GM18870 (cell line): ENCODE results near the gene ITGB1BP1.
"Not testable (repeated sequence)": the region's sequence is repeated elsewhere in the genome, so short reads cannot be mapped to it uniquely, and the experiment has no call there.

Source experiments
- ATAC-seq: cut with Tn5 transposase; IDR thresholded peaks from one replicate; pipeline ENCODE4 v1.9.1; 2021; ENCODE audit warnings: moderate library complexity; ENCODE audit not compliant: unreplicated experiment

Gene ITGB1BP1

GRCh38 chr2:9401646-9402371 lies 21.5 kb downstream of the ITGB1BP1 start:
- no peak for ATAC-seq

DNA sequence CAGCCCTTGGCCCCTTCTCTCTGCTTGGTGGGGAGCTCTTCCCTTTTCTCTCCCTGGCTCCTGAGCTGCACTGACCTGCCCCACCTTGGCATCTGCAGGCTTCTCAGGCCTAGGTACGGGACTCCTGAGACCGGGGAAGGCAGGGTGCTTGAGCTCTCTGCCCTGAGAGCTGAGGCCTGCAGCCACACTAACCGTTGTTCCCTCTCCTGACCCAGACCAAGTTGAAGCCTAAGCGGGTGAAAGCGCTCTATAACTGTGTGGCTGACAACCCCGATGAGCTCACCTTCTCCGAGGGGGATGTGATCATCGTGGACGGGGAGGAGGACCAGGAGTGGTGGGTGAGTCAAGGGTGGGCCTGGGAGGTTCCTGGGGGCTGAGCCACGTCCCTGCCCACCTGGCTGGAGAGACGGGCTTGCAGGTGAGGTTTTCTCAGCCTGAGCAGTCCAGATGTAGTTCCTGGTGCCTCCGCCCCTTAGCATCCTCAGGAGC lies 22.2 kb downstream of the ITGB1BP1 start:
- ATAC-seq: no peak

DNA sequence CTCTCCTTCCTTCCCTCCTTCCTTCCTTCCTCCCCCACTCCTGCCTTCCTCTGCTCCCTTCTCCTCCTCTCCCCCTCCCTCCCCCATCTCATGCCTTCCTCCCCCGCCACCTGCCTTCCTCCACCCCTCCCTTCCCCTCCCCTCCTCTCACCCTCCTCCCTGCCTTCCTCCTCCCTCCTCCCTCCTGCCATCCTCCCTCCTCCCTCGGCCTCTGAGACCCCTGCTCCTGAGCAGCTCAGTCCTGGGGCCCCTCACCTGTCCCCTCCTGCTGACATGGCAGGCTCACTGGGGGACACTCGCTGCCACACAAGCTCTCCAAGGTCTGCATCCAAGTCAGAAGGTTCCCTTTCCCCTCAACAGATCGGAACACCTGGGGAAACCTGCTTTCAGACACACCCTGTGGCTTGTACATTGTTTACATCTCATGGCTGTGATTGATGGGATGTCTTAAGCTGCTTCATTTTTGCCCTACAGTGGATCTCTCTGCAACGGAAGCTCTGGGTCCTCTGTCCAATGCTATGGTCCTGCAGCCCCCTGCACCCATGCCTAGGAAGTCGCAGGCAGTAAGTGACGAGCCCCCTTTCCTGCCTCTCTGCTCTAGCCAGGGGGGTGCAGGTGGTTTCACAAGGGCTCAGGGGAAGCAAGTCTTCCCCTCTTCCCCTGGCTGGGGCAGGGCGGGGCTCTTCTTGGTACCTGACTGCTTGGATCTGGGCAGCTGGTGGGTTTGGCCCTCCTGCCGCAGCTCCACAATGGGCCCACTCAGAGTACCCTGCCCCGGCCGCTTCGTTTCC lies 22.9 kb downstream of the ITGB1BP1 start:
- ATAC-seq: no peak

GRCh38 chr2:9398881-9399780 lies 24.2 kb downstream of the ITGB1BP1 start:
- no peak for ATAC-seq

- not testable (repeated sequence) for ATAC-seq
Measured at GRCh38 chr2:9398251-9398650, 25.1 kb downstream of the ITGB1BP1 start.

DNA sequence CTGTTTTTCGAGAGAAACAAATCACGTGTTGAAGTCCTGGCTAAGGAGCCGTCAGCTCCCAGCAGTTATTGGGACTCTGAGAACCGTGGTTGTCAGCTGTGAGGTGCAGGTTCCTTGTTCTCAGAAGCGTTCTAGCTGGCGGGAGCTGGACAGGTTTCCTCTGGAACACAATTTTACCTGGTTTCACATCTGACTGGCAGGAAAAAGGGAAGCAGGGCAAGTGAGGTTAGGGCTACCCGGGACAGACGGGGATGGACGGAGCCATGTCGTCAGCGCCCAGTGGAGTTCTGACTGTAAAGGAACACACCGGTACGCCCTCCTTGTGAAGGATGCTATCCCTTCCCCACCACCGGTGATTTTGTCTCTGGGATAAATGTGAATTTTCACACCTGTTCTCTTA lies 26.1 kb downstream of the ITGB1BP1 start:
- ATAC-seq: no peak

DNA sequence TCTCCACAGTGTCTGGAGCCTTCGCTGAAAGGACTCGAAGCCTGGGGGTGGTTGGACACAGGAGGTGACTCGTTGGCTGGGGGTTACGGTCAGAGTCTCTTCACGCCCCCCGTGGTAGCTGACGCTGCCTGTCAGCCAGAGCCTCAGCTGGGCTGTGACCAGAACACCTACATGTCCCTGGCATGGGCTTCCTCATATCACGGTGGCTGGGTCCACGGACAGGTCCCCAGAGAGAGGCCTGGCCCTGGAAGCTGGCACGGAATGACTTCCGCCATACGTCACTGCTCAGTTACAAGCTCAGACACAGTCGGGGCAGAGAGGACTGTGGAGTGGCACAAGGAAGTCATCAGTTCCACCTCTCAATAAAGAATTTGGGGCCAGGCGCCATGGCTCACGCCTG lies 28.5 kb downstream of the ITGB1BP1 start:
- ATAC-seq: no peak

GRCh38 chr2:9392898-9393765 lies 30.2 kb downstream of the ITGB1BP1 start:
- no peak for ATAC-seq

- ATAC-seq: no peak
Measured at GRCh38 chr2:9391961-9392720, 31.2 kb downstream of the ITGB1BP1 start.

- no peak for ATAC-seq
Measured at GRCh38 chr2:9390991-9391390, 32.3 kb downstream of the ITGB1BP1 start.

DNA sequence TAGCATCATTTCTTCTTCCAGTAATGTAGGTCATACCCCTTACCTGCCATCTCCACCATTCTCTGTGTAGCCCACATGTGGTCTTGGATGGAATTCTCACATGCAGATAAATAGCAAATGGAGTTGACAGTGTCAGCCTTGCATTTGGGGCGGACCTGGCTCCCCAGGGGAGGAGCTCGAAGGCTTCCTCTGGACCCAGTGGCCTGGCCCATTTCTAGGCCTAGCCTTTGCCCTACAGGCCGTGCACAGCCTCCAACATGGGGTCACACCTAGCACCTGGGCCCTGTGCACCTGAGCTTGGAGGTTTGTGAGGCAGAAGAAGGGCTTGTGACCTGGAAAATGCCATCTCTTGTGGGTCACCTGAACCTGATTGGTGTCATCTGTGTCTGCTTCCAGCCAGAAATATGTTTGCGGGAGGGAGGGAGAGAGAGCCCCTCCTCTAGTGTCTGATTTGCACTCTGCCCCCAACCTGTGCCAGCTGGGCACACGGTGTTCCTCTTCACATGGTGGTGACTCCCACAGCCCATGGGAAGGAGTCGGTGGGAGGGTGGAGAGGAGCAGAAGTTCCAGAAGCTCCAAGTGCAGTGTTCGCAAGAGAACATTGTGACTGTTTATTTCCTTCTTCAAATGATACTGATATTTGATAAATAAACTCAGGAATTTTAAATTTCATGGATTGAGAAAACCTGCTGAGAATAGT lies 33.0 kb downstream of the ITGB1BP1 start:
- no peak for ATAC-seq

DNA sequence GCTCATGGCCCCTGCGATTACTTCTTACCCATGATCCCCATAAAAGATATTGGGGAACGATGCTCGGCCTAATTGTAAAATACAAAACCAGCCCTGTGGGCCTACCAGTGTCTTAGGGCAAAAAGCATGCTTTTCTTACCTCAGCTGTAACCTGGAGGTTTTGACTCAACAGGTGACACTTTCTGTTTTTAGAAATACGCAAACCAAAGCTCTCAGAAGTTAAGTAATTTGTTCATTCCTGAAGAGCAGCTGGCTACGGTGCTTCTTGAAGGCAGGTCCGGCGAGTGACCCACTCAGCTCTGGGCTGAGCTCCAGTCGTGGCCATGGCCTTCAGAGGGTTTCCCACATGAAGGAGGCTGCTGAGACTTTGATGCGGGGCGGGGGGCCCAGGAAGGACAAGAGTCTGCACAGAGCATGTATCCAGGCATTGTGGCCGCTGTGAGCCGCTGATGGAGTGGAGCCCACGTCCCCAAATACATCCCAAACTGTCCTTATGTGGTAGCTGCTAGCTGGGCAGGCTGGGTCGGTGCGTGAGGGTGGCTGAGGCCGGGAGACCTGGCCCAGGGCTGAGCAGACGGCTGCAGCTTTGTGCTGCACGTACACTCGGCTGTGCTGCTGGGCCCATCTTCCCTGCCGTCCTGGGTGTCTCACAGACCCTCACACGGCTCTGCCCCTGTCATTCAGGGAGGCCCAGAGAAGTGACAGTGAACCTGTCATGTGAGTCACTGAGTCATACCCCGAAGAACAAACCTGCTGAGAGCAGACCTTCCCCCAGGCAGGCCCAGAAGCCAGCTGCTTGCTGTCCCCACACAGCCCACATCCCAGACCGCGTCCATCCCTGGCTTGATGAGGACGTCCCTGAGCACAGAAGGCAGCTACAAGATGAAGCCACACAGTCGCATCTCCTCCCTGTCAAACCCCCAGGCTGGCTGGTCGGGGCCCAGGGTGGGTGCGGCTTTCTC lies 34.1 kb downstream of the ITGB1BP1 start:
- ATAC-seq: no peak

DNA sequence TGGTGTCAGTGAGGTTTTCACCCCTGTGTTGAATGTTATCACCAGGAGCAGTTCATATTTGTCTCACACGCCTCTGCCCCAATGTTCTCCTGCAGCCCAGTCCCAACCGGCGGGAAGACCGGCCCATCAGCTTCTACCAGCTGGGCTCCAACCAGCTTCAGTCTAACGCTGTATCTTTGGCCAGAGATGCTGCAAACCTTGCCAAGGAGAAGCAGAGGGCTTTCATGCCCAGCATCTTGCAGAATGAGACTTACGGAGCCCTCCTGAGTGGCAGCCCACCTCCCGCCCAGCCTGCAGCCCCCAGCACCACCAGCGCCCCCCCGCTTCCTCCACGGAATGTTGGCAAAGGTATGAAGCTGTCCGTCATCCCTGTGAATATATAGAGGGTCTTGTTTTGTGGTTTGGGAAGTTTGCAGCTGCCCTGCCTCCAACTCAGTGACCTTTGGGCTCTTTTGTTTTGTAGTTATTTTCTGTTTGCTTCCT lies 35.1 kb downstream of the ITGB1BP1 start:
- ATAC-seq: no peak

GRCh38 chr2:9385841-9386240 lies 37.5 kb downstream of the ITGB1BP1 start:
- no peak for ATAC-seq

- ATAC-seq: no peak
Measured at GRCh38 chr2:9384521-9384920, 38.8 kb downstream of the ITGB1BP1 start.

- no peak for ATAC-seq
Measured at GRCh38 chr2:9382604-9383235, 40.6 kb downstream of the ITGB1BP1 start.
